ENCODE data around the gene CD300E.

- TF ChIP-seq POLR2A (IDR thresholded peaks at IDR 0.05) (no peak), CTCF (IDR thresholded peaks at IDR 0.05) (no peak)
These were observed 21.5 kb upstream of the CD300E start for GRCh38 chr17:74645010-74645409.
